ENCODE results near the gene SLCO4C1. TPM values are rescaled to one million over a fixed set of nuclear protein-coding genes. Genes with fewer than 3 reads are reported as not detected.

SLCO4C1 gene
- polyA plus RNA-seq, 1 donor from 2014 or later = 0.12 TPM

DNA sequence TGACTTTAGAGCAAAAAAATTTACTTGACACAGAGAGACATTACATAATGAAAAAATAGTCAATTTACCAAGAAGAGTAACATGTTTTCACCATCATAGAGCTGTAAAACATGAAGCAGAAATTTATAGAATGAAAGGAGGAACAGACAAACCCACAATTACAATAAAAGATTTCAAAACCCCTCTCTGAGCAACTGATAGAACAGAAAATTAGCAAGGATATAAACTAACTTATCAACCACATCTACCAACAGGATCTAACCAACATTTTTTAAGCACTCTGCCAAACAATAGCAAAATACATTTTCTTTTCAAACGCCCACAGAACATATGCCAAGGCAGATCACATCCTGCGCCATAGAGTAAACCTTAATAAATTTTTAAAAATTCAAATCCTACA, 17.9 kb downstream of the SLCO4C1 start:
- Histone ChIP-seq H2AFZ (ENCODE audit: low read depth, low read length) (no peak overlapping the region), H3K9me3 (ENCODE audit: low read length) (no peaks in the 10 kb centered on the region), H3K9ac (ENCODE audit: low read length) (no peak overlapping the region), H3K9me2 (ENCODE audit: insufficient read depth, low read length) (no peaks in the 10 kb centered on the region), H3F3A (ENCODE audit: insufficient read depth, low read length, poor library complexity, severe bottlenecking) (no peaks in the 10 kb centered on the region), H3K4me2 (ENCODE audit: low read length) (no peak overlapping the region), H4K20me1 (ENCODE audit: insufficient read depth) (no peaks in the 10 kb centered on the region), H3K36me3 (ENCODE audit: insufficient read depth, low read length) (no peaks in the 10 kb centered on the region), H3K27me3 (ENCODE audit: insufficient read depth, low read depth, low read length) (no peaks in the 10 kb centered on the region), H3K79me2 (replicated peaks; ENCODE audit: insufficient read depth, low read length) (no peaks in the 10 kb centered on the region), H3K4me3 (ENCODE audit: low read length) (no peak overlapping the region), H3K27ac (ENCODE audit: low read length) (no peak overlapping the region)
- TF ChIP-seq, protein P1, sequence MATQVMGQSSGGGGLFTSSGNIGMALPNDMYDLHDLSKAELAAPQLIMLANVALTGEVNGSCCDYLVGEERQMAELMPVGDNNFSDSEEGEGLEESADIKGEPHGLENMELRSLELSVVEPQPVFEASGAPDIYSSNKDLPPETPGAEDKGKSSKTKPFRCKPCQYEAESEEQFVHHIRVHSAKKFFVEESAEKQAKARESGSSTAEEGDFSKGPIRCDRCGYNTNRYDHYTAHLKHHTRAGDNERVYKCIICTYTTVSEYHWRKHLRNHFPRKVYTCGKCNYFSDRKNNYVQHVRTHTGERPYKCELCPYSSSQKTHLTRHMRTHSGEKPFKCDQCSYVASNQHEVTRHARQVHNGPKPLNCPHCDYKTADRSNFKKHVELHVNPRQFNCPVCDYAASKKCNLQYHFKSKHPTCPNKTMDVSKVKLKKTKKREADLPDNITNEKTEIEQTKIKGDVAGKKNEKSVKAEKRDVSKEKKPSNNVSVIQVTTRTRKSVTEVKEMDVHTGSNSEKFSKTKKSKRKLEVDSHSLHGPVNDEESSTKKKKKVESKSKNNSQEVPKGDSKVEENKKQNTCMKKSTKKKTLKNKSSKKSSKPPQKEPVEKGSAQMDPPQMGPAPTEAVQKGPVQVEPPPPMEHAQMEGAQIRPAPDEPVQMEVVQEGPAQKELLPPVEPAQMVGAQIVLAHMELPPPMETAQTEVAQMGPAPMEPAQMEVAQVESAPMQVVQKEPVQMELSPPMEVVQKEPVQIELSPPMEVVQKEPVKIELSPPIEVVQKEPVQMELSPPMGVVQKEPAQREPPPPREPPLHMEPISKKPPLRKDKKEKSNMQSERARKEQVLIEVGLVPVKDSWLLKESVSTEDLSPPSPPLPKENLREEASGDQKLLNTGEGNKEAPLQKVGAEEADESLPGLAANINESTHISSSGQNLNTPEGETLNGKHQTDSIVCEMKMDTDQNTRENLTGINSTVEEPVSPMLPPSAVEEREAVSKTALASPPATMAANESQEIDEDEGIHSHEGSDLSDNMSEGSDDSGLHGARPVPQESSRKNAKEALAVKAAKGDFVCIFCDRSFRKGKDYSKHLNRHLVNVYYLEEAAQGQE (IDR thresholded peaks at IDR 0.05; ENCODE audit: borderline replicate concordance) = no peak
- no peak for TF ChIP-seq POLR2AphosphoS5 (IDR thresholded peaks at IDR 0.05)

DNA sequence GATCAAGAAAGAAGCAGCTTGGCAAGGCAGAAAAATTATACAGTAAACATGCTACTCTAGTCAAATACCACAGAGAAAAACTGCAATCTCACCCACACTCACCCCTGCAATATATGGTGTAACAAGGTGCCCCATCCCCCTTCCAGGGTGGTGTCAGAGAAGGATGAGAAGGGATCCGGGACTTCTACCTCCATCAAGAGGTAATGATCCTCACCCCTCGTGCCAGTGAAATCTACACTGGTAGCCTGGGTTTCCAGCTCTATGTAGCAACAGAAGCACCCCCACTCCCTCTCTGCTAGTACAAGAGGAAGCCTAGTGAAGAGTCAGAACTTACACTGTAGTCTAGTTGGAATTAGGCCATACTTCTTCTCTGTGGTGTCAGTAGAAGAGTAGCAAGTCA, 18.9 kb downstream of the SLCO4C1 start:
- H3K36me3 ChIP-seq (ENCODE audit: insufficient read depth, low read length) = no peaks in the 10 kb centered on the region
- H3K9ac ChIP-seq (ENCODE audit: low read length) = no peak overlapping the region
- H3K4me3 ChIP-seq (ENCODE audit: low read length) = no peak overlapping the region
- no peak for TF ChIP-seq TAF1 (IDR thresholded peaks at IDR 0.05; ENCODE audit: low read depth)
- no peak for TF ChIP-seq SMC3 (conservative IDR thresholded peaks at IDR 0.05; ENCODE audit: poor library complexity)
- no peak for TF ChIP-seq POLR2AphosphoS5 (IDR thresholded peaks at IDR 0.05)
- no peak for TF ChIP-seq EZH2 (IDR thresholded peaks at IDR 0.05; ENCODE audit: borderline replicate concordance, insufficient read depth, low read length, poor library complexity, severe bottlenecking)
- TF ChIP-seq RAD21 (conservative IDR thresholded peaks at IDR 0.05) = no peak
- TF ChIP-seq, protein P2, sequence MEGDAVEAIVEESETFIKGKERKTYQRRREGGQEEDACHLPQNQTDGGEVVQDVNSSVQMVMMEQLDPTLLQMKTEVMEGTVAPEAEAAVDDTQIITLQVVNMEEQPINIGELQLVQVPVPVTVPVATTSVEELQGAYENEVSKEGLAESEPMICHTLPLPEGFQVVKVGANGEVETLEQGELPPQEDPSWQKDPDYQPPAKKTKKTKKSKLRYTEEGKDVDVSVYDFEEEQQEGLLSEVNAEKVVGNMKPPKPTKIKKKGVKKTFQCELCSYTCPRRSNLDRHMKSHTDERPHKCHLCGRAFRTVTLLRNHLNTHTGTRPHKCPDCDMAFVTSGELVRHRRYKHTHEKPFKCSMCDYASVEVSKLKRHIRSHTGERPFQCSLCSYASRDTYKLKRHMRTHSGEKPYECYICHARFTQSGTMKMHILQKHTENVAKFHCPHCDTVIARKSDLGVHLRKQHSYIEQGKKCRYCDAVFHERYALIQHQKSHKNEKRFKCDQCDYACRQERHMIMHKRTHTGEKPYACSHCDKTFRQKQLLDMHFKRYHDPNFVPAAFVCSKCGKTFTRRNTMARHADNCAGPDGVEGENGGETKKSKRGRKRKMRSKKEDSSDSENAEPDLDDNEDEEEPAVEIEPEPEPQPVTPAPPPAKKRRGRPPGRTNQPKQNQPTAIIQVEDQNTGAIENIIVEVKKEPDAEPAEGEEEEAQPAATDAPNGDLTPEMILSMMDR (IDR thresholded peaks at IDR 0.05; ENCODE audit: poor library complexity, severe bottlenecking) = no peak
- H3K4me2 ChIP-seq (ENCODE audit: low read length) = no peak overlapping the region
- H4K20me1 ChIP-seq (ENCODE audit: insufficient read depth) = no peaks in the 10 kb centered on the region
- no peaks in the 10 kb centered on the region for H3K27me3 ChIP-seq (ENCODE audit: insufficient read depth, low read depth, low read length)
- H3F3A ChIP-seq (ENCODE audit: insufficient read depth, low read length, poor library complexity, severe bottlenecking) = no peaks in the 10 kb centered on the region
- H3K9me3 ChIP-seq (ENCODE audit: low read length) = no peaks in the 10 kb centered on the region
- no peak overlapping the region for H3K27ac ChIP-seq (ENCODE audit: low read length)
- no peaks in the 10 kb centered on the region for H3K9me2 ChIP-seq (ENCODE audit: insufficient read depth, low read length)
- no peak overlapping the region for H2AFZ ChIP-seq (ENCODE audit: low read depth, low read length)
- H3K79me2 ChIP-seq (replicated peaks; ENCODE audit: insufficient read depth, low read length) = no peaks in the 10 kb centered on the region

DNA sequence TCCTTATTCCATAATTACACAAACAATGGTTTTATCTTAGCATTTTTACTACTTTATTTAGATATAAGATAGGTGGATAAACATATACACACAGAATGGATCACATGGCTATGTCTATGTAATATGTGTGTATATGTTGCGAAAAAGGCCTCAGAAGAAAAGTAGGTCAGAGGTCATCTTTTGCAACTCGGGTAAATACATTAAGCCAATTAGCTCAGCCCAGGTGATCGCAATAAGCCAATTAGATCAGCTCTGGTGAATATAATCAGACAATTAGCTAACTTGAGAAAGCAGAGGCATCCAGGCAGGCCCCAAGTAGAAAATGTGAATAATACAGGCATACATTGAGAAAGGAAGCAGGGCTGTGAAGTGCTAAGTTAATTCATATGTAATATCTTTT, 24.3 kb downstream of the SLCO4C1 start:
- no peaks in the 10 kb centered on the region for H3K9me2 ChIP-seq (ENCODE audit: insufficient read depth, low read length)
- H3K79me2 ChIP-seq (replicated peaks; ENCODE audit: insufficient read depth, low read length) = no peaks in the 10 kb centered on the region
- no peaks in the 10 kb centered on the region for H3K36me3 ChIP-seq (ENCODE audit: insufficient read depth, low read length)
- H3K4me3 ChIP-seq (ENCODE audit: low read length) = no peak overlapping the region
- H3K9ac ChIP-seq (ENCODE audit: low read length) = no peak overlapping the region
- H3K27ac ChIP-seq (ENCODE audit: low read length) = no peak overlapping the region
- H3K27me3 ChIP-seq (ENCODE audit: insufficient read depth, low read depth, low read length) = no peaks in the 10 kb centered on the region
- no peak overlapping the region for H2AFZ ChIP-seq (ENCODE audit: low read depth, low read length)
- TF ChIP-seq TAF1 (IDR thresholded peaks at IDR 0.05; ENCODE audit: low read depth) (no peak), SMC3 (conservative IDR thresholded peaks at IDR 0.05; ENCODE audit: poor library complexity) (no peak), POLR2AphosphoS5 (IDR thresholded peaks at IDR 0.05) (no peak), EZH2 (IDR thresholded peaks at IDR 0.05; ENCODE audit: borderline replicate concordance, insufficient read depth, low read length, poor library complexity, severe bottlenecking) (no peak), MXI1 (conservative IDR thresholded peaks at IDR 0.05; ENCODE audit: poor library complexity, severe bottlenecking) (no peak), RAD21 (conservative IDR thresholded peaks at IDR 0.05) (no peak)
- TF ChIP-seq, protein P2 (IDR thresholded peaks at IDR 0.05; ENCODE audit: poor library complexity, severe bottlenecking) = no peak
- TF ChIP-seq, protein P1 (IDR thresholded peaks at IDR 0.05; ENCODE audit: borderline replicate concordance) = no peak
- H3K9me3 ChIP-seq (ENCODE audit: low read length) = no peaks in the 10 kb centered on the region
- no peak overlapping the region for H3K4me2 ChIP-seq (ENCODE audit: low read length)
- no peaks in the 10 kb centered on the region for H4K20me1 ChIP-seq (ENCODE audit: insufficient read depth)
- no peaks in the 10 kb centered on the region for H3F3A ChIP-seq (ENCODE audit: insufficient read depth, low read length, poor library complexity, severe bottlenecking)
